ENCODE results near the gene MOSPD3.

DNA sequence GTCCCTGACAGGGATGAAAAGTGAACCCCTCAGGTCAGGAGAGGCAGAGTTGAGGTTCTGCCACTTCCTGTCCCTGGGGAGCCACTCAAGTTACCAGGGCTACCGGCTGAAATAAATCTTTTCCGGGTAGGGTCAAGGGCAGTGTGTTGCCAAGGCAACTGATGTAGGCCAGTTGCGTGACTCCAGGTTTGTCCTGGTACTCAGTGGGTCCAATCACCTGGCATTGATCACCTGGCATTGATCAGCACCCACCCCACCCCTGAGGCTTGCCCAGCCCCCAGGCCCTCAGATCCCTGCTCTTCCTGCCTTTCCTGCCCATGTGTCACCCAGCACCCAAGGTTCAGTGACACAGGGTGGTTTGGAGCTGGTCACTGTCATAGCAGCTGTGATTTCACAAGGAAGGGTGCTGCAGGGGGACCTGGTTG lies 44.6 kb upstream of the MOSPD3 start:
- no peak; the same call in 1 of the 2 replicates for TF ChIP-seq POLR2A (IDR thresholded peaks at IDR 0.05; ENCODE audit: low read depth, low read length)
- no peak for TF ChIP-seq POLR2AphosphoS5 (IDR thresholded peaks at IDR 0.05; ENCODE audit: low read depth, low read length)
- TF ChIP-seq TAF1 (IDR thresholded peaks at IDR 0.05; ENCODE audit: low read depth, low read length) = no peak
- 0 out of 2 replicates have a peak, but pooled peaks have one; percentile 15 for TF ChIP-seq SPI1 (IDR thresholded peaks at IDR 0.05; ENCODE audit: low read depth, low read length)
- 0 out of 2 replicates have a peak, but pooled peaks have one; percentile 5 for TF ChIP-seq POU2F2 (IDR thresholded peaks at IDR 0.05; ENCODE audit: low read depth, low read length)
